ENCODE results near the gene PEX12.

- TF ChIP-seq CTCF (IDR thresholded peaks at IDR 0.05; ENCODE audit: insufficient read depth, low read length) (no peak), SPI1 (IDR thresholded peaks at IDR 0.05; ENCODE audit: borderline replicate concordance, low read depth) (no peak), POLR2AphosphoS5 (IDR thresholded peaks at IDR 0.05; ENCODE audit: low read depth) (no peak), GABPA (IDR thresholded peaks at IDR 0.05; ENCODE audit: low read depth) (no peak)
- TF ChIP-seq, protein P1, sequence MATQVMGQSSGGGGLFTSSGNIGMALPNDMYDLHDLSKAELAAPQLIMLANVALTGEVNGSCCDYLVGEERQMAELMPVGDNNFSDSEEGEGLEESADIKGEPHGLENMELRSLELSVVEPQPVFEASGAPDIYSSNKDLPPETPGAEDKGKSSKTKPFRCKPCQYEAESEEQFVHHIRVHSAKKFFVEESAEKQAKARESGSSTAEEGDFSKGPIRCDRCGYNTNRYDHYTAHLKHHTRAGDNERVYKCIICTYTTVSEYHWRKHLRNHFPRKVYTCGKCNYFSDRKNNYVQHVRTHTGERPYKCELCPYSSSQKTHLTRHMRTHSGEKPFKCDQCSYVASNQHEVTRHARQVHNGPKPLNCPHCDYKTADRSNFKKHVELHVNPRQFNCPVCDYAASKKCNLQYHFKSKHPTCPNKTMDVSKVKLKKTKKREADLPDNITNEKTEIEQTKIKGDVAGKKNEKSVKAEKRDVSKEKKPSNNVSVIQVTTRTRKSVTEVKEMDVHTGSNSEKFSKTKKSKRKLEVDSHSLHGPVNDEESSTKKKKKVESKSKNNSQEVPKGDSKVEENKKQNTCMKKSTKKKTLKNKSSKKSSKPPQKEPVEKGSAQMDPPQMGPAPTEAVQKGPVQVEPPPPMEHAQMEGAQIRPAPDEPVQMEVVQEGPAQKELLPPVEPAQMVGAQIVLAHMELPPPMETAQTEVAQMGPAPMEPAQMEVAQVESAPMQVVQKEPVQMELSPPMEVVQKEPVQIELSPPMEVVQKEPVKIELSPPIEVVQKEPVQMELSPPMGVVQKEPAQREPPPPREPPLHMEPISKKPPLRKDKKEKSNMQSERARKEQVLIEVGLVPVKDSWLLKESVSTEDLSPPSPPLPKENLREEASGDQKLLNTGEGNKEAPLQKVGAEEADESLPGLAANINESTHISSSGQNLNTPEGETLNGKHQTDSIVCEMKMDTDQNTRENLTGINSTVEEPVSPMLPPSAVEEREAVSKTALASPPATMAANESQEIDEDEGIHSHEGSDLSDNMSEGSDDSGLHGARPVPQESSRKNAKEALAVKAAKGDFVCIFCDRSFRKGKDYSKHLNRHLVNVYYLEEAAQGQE (IDR thresholded peaks at IDR 0.05; ENCODE audit: insufficient replicate concordance, low read depth) = no peak
Observed at GRCh38 chr17:35603674-35604073, 25.3 kb upstream of the PEX12 start.
